ENCODE measurements around the gene GALE.
"Not testable (repeated sequence)": the region's sequence is repeated elsewhere in the genome, so short reads cannot be mapped to it uniquely, and the experiment has no call there.

The GALE gene

DNA sequence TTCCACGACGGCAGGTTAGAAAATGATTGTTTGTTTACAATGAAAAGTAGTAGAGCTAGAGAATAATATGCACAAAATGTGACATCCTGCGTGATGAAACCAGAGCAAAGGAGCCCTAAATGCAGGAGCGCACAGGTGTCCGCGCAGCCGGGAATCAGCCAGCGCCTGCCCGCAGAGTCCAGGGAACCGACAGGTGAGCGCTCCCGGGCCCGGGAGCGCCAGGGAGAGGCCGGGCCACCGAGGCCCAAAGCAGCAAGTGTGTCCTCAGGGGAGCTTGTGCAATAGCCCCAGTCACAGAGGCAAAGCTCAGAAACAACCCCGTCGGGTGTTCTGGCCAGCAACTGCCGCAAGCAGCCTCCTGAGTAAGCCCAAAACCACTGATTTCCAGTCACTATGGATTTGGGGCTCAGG is 789 bp upstream of the GALE start:
- Mint-ChIP-seq H3K36me3 (peaks cover 16 to 44% of the 10 kb centered on the region in 2 donors), H3K4me1 (peaks cover 25 to 30% of the 10 kb centered on the region in 2 donors), H3K27ac (peak overlapping the region; percentile 93), H3K9me3 (no peaks in the 10 kb centered on the region), H3K27me3 (no peaks in the 10 kb centered on the region), H3K4me3 (peak overlapping the region; percentile 94 to 95)
- ATAC-seq (replicated peaks) (no peak), DNase-seq (no peak)

DNA sequence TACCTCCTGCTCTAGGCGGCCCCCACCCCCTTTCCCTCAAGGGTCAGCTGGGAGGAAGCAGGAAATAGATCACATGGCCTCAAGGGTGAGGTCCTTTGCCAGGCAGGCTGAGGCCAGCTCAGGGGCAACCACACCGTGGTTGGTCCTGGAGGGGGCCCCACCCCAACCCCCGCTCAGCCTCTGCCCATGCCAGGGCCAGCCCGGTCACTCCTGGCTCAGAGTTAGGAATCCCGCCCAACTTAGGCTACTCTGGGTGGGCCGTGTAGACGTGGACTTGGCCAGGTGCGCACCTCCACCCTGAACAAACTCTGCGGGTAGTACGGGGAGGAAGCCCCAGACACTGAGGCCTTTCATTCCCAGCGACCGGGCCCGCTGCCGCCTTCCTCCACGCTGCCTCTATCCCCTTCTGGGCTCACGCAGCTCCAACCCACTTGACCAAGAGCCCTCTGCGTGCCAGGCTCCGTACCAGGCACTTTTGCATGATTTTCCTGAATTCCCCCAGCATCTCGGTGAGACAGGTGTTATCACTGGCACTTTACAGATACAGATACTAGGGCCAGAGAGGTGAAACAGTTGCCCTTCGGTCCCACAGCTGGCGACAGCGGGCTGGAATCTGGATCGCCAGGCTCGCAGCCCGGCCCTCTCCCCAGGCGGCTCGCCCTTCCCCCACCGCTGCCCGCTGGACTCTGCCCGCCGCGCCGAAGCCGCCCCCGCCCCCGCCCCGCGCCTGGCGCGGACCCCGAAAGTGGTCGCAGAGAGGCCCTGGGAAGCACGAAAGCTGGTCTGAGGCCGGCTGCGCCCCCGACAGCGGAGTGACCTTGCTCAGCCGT is 769 bp downstream of the GALE start:
- peak overlapping the region; percentile 94 for H3K27ac Mint-ChIP-seq
- peaks cover 17 to 30% of the 10 kb centered on the region in 2 donors for H3K4me1 Mint-ChIP-seq
- peaks cover 18 to 39% of the 10 kb centered on the region in 2 donors for H3K36me3 Mint-ChIP-seq
- DNase-seq (no peak), ATAC-seq (replicated peaks) (peak; percentile 12 to 14)
- no peaks in the 10 kb centered on the region for H3K9me3 Mint-ChIP-seq
- no peaks in the 10 kb centered on the region for H3K27me3 Mint-ChIP-seq
- H3K4me3 Mint-ChIP-seq: peak overlapping the region; percentile 94 to 95

DNA sequence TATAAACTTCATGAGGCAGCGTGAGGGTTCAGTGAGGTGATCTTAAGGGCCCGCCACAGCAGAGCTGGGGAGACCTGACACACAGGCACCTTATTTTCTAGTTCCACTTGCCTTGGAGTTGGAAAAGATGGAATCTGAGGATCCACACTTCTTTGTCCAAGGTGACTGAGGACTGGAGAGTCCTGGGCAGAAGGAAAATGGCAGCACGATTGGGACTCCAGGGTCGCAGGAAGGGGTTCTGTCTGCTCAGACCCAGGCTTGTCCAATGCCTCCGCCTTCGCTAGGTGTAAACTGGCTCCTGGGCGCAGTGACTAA is 1.3 kb downstream of the GALE start:
- Mint-ChIP-seq H3K27me3 (no peaks in the 10 kb centered on the region), H3K4me3 (peak overlapping the region; percentile 94 to 95), H3K27ac (no peak overlapping the region), H3K9me3 (no peaks in the 10 kb centered on the region), H3K4me1 (peaks cover 17 to 33% of the 10 kb centered on the region in 2 donors), H3K36me3 (peaks cover 24 to 41% of the 10 kb centered on the region in 2 donors)
- no peak for ATAC-seq (replicated peaks)
- DNase-seq: no peak

DNA sequence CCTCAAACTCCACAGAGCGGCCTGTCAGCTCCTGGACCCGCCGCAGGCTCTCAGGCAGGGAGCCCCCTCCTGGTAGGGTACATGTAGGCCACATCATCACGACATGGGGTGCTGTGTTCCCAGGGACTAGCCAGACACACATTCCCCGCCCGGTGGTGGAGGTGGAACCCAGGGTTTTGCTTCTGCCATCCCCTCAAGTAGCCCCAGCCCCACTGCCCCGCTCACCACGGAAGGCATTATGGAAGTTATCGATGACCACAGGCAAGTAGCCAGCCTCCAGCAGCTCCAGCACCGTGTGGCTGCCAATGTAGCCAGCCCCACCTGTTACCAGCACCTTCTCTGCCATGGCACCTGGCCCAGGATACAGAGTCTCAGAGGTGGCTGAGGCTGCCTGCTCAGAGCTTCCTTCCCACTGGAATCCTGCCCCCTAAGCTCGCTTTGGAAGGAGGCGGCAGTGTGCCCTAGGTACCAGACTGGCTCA is 1.9 kb downstream of the GALE start:
- Mint-ChIP-seq H3K4me3 (peak overlapping the region in 1 of 2 donors; percentile 95), H3K36me3 (peaks cover 24 to 39% of the 10 kb centered on the region in 2 donors), H3K27me3 (no peaks in the 10 kb centered on the region), H3K27ac (peak overlapping the region; percentile 56), H3K9me3 (no peaks in the 10 kb centered on the region), H3K4me1 (peaks cover 17 to 39% of the 10 kb centered on the region in 2 donors)
- DNase-seq (no peak), ATAC-seq (replicated peaks) (no peak)

GRCh38 chr1:23797478-23798448 is 2.8 kb downstream of the GALE start:
- Mint-ChIP-seq H3K36me3 (peaks cover 31 to 40% of the 10 kb centered on the region in 2 donors), H3K4me1 (peaks cover 22 to 48% of the 10 kb centered on the region in 2 donors), H3K9me3 (no peaks in the 10 kb centered on the region), H3K27ac (no peak overlapping the region), H3K27me3 (no peaks in the 10 kb centered on the region), H3K4me3 (no peak overlapping the region)
- DNase-seq (no peak), ATAC-seq (replicated peaks) (no peak)

DNA sequence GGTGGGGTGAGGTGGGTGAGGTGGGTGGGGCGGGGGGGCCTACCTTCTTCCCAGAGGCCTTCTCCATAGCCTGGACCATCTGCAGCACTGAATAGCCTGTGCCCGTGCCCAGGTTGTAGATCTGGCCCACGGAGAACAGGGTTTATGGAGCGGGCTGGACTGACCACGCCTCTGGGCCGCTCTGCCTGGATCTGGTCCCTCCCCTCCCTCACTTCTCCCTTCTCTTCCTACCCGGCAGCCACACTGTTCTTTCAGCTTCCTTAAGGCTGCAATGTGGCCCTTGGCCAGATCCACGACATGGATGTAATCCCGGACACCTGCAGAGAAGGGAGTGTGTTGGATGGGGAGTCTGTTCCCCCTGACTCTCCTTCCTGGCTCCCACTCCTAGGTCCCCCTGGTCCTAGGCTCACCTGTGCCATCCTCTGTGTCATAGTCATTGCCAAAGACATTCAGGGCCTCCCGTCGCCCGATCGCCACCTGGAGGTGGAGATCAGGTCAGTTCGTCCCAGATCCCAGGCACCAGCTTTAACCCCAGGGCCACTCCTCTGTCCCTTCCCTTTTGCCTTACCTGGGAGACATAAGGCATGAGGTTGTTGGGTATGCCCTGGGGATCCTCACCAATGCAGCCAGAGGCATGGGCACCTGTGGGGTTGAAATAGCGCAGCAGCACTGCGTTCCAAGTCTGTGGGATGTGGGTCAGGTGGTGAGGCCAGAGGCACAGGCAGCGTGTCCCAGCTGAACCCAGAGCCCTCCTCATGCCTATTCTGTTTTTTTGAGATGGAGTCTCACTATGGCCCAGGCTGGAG is 3.9 kb downstream of the GALE start:
- peaks cover 29 to 52% of the 10 kb centered on the region in 2 donors for H3K4me1 Mint-ChIP-seq
- ATAC-seq (replicated peaks): no peak
- no peaks in the 10 kb centered on the region for H3K27me3 Mint-ChIP-seq

GRCh38 chr1:23795676-23796465 is 4.7 kb downstream of the GALE start:
- Mint-ChIP-seq H3K36me3 (peaks cover 33 to 47% of the 10 kb centered on the region in 2 donors), H3K4me1 (peaks cover 31 to 53% of the 10 kb centered on the region in 2 donors), H3K27ac (peak overlapping the region; percentile 39), H3K9me3 (no peaks in the 10 kb centered on the region), H3K4me3 (no peak overlapping the region), H3K27me3 (no peaks in the 10 kb centered on the region)
- DNase-seq: no peak
- ATAC-seq (replicated peaks): no peak

More for the DNA sequence above, 3.9 kb downstream of the GALE start:
- Mint-ChIP-seq H3K4me3 (no peak overlapping the region), H3K9me3 (no peaks in the 10 kb centered on the region), H3K27ac (peak overlapping the region; percentile 43), H3K36me3 (peaks cover 31 to 41% of the 10 kb centered on the region in 2 donors)
- no peak for DNase-seq

- DNase-seq; ATAC-seq (replicated peaks); H3K27me3 Mint-ChIP-seq; H3K9me3 Mint-ChIP-seq; H3K4me3 Mint-ChIP-seq: not testable (repeated sequence)
- Mint-ChIP-seq H3K27ac (peak overlapping the region; percentile 44), H3K4me1 (peaks cover 32 to 60% of the 10 kb centered on the region in 2 donors), H3K36me3 (peaks cover 33 to 48% of the 10 kb centered on the region in 2 donors)
Observed at GRCh38 chr1:23794732-23795182, 5.8 kb downstream of the GALE start.

GRCh38 chr1:23793861-23794731 is 6.5 kb downstream of the GALE start:
- Mint-ChIP-seq H3K36me3 (peaks cover 33 to 52% of the 10 kb centered on the region in 2 donors), H3K4me3 (no peak overlapping the region), H3K27ac (peak overlapping the region; percentile 37), H3K9me3 (no peaks in the 10 kb centered on the region), H3K27me3 (no peaks in the 10 kb centered on the region), H3K4me1 (peaks cover 28 to 54% of the 10 kb centered on the region in 2 donors)
- DNase-seq: no peak
- ATAC-seq (replicated peaks): no peak

DNA sequence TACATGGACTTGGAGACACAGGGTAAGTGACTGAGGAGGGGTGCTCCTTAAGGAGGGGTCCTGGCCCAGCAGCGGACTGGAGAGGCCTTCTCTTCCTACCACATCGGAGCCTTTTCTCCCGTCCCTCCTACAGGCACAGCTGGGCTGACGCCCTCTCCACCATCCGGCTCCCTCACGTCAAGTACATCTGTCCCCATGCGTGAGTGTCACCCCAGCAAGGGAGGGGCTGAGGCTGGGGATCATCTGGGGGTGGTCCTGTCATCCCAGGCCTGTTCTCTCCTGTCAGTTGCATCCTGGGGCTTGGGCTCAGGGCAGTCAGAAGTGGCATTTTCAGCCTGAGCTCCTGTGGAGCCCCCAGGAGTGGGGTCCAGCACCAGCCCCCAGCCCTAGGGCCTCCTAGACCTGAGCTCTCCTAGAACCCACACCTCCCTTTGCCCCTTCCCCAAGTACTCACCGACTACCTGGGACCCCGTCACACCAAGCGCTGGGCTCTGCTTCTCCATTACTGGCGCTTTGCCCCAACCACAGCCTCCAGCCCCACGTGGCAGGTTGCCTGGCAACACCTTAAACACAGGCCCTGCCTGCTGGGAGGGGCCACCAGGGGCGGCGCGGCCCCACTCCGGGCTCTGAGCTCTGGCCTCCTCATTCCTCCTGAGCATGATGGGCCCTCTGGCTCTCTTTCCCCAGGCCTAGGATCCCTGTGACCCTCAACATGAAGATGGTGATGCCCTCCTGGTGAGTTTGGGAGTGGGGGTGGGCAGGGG is 7.4 kb downstream of the GALE start:
- Mint-ChIP-seq H3K9me3 (no peaks in the 10 kb centered on the region), H3K36me3 (peaks cover 31 to 52% of the 10 kb centered on the region in 2 donors), H3K4me3 (peak overlapping the region; percentile 41 to 57), H3K27ac (peak overlapping the region; percentile 25), H3K27me3 (no peaks in the 10 kb centered on the region), H3K4me1 (peaks cover 23 to 46% of the 10 kb centered on the region in 2 donors)
- DNase-seq (no peak), ATAC-seq (replicated peaks) (no peak)

DNA sequence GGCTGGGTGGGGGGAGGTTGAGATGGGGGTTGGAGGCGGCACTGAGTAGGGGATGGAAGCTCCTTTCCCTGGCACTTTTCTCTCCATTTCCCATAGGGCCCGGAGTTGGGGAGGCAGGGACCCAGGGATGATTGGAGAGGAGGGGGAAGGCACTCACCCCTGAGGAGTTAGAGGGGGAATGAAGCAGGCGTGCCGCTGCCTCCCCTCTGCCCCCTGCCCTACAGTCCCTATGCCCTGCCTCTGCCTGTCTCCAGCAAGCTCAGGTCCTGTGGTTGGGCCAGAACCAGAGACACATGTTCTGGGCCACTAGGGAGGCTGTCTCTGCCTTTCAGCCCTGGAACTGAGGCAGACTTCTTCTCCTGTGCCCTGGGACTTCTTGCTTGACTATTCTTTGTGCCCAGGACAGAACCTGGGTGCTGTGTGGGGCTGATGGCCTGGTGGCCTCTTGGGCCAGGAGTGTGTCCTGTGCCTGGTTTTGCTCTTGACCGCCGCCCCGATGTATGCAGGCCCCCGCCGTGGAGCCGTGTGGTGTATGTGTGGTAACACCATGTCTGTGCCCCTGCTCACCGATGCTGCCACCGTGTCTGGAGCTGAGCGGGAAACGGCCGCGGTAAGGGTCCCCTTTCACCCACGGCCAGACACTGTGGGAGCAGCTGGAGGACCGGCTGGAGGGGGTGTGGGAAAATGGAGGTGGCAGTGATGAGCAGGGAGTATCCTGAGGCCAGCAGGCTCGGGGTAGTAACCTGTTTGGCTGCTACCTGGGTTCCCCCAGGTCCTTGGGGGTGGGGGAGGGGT is 8.2 kb downstream of the GALE start:
- Mint-ChIP-seq H3K4me3 (peak overlapping the region; percentile 96 to 100), H3K27ac (peak overlapping the region; percentile 99), H3K27me3 (no peaks in the 10 kb centered on the region), H3K36me3 (peaks cover 35 to 60% of the 10 kb centered on the region in 2 donors), H3K9me3 (no peaks in the 10 kb centered on the region), H3K4me1 (peaks cover 23 to 48% of the 10 kb centered on the region in 2 donors)
- no peak for DNase-seq
- no peak for ATAC-seq (replicated peaks)
